ENCODE results near the gene HUS1B. TPM values are rescaled to one million over a fixed set of nuclear protein-coding genes. Genes with fewer than 3 reads are reported as not detected.

HUS1B gene
- total RNA-seq, 1 donor from 2014 or later, result 0.53 TPM

DNA sequence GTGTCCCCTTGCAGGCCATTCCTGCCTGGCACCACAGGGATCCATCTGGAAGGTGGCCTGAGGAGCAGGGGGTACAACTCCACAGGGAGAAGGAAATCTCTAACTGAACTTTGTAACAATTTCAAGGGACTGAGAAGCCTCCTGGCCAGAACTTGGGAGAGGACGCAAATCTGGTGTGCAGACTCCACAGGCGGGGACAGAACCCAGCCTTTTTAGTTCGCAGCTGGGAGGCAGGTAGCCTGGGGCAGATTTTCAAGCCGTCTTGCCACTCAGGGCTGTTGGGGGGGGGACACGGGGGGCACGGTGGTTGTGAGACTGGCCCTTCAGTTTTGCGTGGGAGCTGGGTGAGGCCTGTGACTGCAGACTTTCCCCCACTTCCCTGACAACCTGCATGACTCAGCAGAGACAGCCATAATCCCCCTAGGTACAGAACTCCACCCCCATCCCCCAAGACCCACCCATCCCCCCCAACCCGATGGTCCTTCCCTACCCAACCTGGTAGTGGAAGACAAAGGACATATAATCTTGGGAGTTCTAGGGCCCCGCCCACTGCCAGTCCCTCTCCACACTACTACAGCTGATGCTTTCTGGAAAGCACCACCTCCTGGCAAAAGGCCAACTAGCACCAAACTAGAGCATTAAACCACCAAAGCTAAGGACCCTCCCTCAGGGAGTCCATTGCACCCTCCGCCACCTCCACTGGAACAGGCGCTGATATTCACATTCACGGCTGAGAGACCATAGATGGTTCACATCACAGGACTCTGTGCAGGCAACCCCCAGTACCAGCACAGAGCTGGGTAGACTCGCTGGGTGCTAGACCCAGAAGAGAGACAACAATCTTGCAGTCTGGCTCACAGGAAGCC, 3.0 kb upstream of the HUS1B start:
- peaks cover 5% of the 10 kb centered on the region for H3K36me3 ChIP-seq (ENCODE audit: control insufficient read depth, insufficient read depth, low read length)
- DNase-seq (ENCODE audit: low read depth) (no peak), FAIRE-seq (no peak)
- no peaks in the 10 kb centered on the region for H3K27me3 ChIP-seq (ENCODE audit: control insufficient read depth, insufficient read depth, low read length)
- TF ChIP-seq, protein P1, sequence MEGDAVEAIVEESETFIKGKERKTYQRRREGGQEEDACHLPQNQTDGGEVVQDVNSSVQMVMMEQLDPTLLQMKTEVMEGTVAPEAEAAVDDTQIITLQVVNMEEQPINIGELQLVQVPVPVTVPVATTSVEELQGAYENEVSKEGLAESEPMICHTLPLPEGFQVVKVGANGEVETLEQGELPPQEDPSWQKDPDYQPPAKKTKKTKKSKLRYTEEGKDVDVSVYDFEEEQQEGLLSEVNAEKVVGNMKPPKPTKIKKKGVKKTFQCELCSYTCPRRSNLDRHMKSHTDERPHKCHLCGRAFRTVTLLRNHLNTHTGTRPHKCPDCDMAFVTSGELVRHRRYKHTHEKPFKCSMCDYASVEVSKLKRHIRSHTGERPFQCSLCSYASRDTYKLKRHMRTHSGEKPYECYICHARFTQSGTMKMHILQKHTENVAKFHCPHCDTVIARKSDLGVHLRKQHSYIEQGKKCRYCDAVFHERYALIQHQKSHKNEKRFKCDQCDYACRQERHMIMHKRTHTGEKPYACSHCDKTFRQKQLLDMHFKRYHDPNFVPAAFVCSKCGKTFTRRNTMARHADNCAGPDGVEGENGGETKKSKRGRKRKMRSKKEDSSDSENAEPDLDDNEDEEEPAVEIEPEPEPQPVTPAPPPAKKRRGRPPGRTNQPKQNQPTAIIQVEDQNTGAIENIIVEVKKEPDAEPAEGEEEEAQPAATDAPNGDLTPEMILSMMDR (IDR thresholded peaks at IDR 0.05; ENCODE audit: insufficient read depth, low read length, severe bottlenecking), result no peak
- no peak overlapping the region for H3K4me3 ChIP-seq (ENCODE audit: low read depth, low read length)

DNA sequence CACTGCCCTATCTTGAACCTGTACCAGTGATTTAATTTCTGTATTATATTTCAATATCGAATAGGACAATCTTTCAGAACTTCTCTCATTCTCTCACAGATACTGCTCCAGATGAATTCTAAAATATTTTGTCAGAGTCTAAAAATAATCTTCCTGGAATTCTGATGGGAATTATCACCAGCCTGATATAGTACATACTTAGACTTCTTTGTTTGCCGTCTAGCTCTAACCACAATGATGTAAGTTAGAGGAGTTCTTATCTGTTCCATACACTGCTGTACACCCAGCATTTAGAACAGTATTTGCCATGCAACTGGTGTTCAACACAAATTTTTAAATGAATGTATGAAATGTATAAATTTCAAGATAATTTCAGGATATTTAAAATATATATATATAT, 1.3 kb upstream of the HUS1B start:
- FAIRE-seq (no peak), DNase-seq (ENCODE audit: low read depth) (no peak)
- Histone ChIP-seq H3K36me3 (ENCODE audit: control insufficient read depth, insufficient read depth, low read length) (peaks cover 5% of the 10 kb centered on the region), H3K27me3 (ENCODE audit: control insufficient read depth, insufficient read depth, low read length) (no peaks in the 10 kb centered on the region), H3K4me3 (ENCODE audit: low read depth, low read length) (no peak overlapping the region)
- TF ChIP-seq, protein P1 (IDR thresholded peaks at IDR 0.05; ENCODE audit: insufficient read depth, low read length, severe bottlenecking), result no peak

DNA sequence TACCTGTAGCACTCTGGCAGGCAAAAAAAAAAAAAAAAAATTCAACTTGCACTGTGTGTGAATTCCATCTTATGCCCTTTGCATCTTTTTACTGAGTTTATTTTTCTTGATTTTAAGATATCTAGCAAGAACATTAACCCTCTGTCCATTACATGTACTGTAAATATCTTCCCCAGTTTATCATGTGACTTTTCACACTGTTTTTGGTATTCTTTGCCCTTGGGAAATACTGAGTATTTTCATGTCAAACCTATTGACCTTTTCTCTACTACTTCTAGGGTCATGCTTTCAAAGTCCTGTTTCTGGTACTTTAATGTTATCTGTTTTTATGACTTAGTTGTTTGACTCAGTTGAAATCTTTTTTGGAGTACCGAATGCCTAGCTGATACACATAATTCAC, 843 bp upstream of the HUS1B start:
- DNase-seq (ENCODE audit: low read depth), result no peak
- no peaks in the 10 kb centered on the region for H3K27me3 ChIP-seq (ENCODE audit: control insufficient read depth, insufficient read depth, low read length)
- TF ChIP-seq, protein P1 (IDR thresholded peaks at IDR 0.05; ENCODE audit: insufficient read depth, low read length, severe bottlenecking), result no peak
- H3K36me3 ChIP-seq (ENCODE audit: control insufficient read depth, insufficient read depth, low read length), result peaks cover 5% of the 10 kb centered on the region
- no peak for FAIRE-seq
- no peak overlapping the region for H3K4me3 ChIP-seq (ENCODE audit: low read depth, low read length)

DNA sequence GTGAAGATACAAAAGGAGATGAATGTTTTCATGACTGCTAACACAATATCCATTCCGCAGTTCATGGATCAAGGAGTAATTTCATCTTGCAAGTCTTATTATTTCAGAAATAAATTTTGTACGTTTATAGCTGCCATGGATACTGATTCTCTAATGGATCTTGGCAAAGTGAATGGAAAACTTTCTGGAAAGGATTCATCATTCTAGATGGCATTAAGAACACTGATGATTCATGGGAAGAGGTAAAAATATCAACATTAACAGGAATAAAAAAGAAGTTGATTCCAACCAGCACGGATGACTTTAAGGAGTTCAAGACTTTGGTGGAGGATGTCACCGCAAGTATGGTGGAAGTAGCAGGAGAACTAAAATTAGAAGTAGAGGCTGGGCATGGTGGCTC, 2.8 kb downstream of the HUS1B start:
- no peak for FAIRE-seq
- TF ChIP-seq, protein P1 (IDR thresholded peaks at IDR 0.05; ENCODE audit: insufficient read depth, low read length, severe bottlenecking), result no peak

DNA sequence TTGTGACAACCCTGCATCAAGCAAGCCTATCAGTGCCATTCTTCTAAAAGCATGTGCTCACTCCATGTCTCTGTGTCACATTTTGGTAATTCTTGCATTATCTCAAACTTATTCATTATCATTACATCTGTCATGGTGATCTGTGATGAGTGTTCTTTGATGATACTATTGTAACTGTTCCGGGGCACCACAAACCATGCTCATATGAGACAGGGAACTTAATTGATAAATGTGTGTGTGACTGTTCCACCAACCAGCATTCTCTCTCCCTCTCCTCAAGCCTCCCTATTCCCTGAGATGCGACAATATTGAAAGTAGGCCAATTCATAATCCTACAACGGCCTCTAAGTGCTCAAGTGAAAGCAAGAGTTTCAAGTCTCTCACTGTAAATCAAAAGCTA, 4.0 kb downstream of the HUS1B start:
- FAIRE-seq (no peak), DNase-seq (ENCODE audit: low read depth) (no peak)
- no peak overlapping the region for H3K4me3 ChIP-seq (ENCODE audit: low read depth, low read length)
- H3K36me3 ChIP-seq (ENCODE audit: control insufficient read depth, insufficient read depth, low read length), result peaks cover 5% of the 10 kb centered on the region
- H3K27me3 ChIP-seq (ENCODE audit: control insufficient read depth, insufficient read depth, low read length), result no peaks in the 10 kb centered on the region
- TF ChIP-seq, protein P1 (IDR thresholded peaks at IDR 0.05; ENCODE audit: insufficient read depth, low read length, severe bottlenecking), result no peak

More for the DNA sequence above, 2.8 kb downstream of the HUS1B start:
- H3K36me3 ChIP-seq (ENCODE audit: control insufficient read depth, insufficient read depth, low read length), result peaks cover 5% of the 10 kb centered on the region
- DNase-seq (ENCODE audit: low read depth), result no peak
- H3K4me3 ChIP-seq (ENCODE audit: low read depth, low read length), result no peak overlapping the region
- no peaks in the 10 kb centered on the region for H3K27me3 ChIP-seq (ENCODE audit: control insufficient read depth, insufficient read depth, low read length)

All from bronchial epithelial cell (primary cell).